Hippocampal formation (tissue), 2 donors: ENCODE measurements around the gene REC8.
"Not testable (repeated sequence)": the region's sequence is repeated elsewhere in the genome, so short reads cannot be mapped to it uniquely, and the experiment has no call there.

ENCODE experiments used
- DNase-seq, 2 donors: peaks; one replicate each; lab custom pipeline; 2025; lab: John Stamatoyannopoulos, UW

REC8 gene

GRCh38 chr14:24203249-24203886 lies 31.5 kb downstream of the REC8 start:
- not testable (repeated sequence) for DNase-seq

GRCh38 chr14:24204163-24205146 lies 32.6 kb downstream of the REC8 start:
- no peak for DNase-seq

GRCh38 chr14:24206260-24207103 lies 34.6 kb downstream of the REC8 start:
- DNase-seq: no peak

- no peak for DNase-seq
These were observed 35.2 kb downstream of the REC8 start for GRCh38 chr14:24207104-24207551.

GRCh38 chr14:24207625-24208024 lies 35.7 kb downstream of the REC8 start:
- no peak for DNase-seq

- no peak for DNase-seq
These were observed 39.4 kb downstream of the REC8 start for GRCh38 chr14:24211311-24211710.

GRCh38 chr14:24212924-24213865 lies 41.3 kb downstream of the REC8 start, which contains the start of gene CHMP4A:
Gene CHMP4A (minus strand): TSS chr14:24213488. CDS start chr14:24213439, 49 bp downstream.
- DNase-seq: peak; percentile 89 to 90

- no peak for DNase-seq
These were observed 42.2 kb downstream of the REC8 start for GRCh38 chr14:24213866-24214662.

GRCh38 chr14:24215495-24216344 lies 43.8 kb downstream of the REC8 start, which contains the start of gene MDP1:
Gene MDP1 (minus strand): TSS chr14:24216066. CDS start chr14:24215955, 111 bp downstream.
- DNase-seq: peak; percentile 82 to 91

GRCh38 chr14:24216345-24216699 lies 44.4 kb downstream of the REC8 start:
- no peak for DNase-seq

- not testable (repeated sequence) for DNase-seq
These were observed 45.0 kb downstream of the REC8 start for GRCh38 chr14:24216876-24217275.

- no peak for DNase-seq
These were observed 47.2 kb downstream of the REC8 start for GRCh38 chr14:24219080-24219479.

- no peak for DNase-seq
These were observed 47.6 kb downstream of the REC8 start for GRCh38 chr14:24219521-24219920.

- DNase-seq: not testable (repeated sequence)
These were observed 51.1 kb downstream of the REC8 start for GRCh38 chr14:24222987-24223386.

GRCh38 chr14:24224618-24225071 lies 52.8 kb downstream of the REC8 start:
- no peak for DNase-seq

GRCh38 chr14:24226473-24226872 lies 54.6 kb downstream of the REC8 start:
- DNase-seq: no peak

- DNase-seq: no peak
These were observed 57.0 kb downstream of the REC8 start for GRCh38 chr14:24228902-24229301.
